Stomach (tissue), 9 donors: ENCODE results near the gene PTPRE. TPM values are rescaled to one million over a fixed set of nuclear protein-coding genes. Genes with fewer than 3 reads are reported as not detected.
"Not testable (repeated sequence)": the region's sequence is repeated elsewhere in the genome, so short reads cannot be mapped to it uniquely, and the experiment has no call there.

Experiments used
- DNase-seq, 2 donors: peaks; one replicate each; pipeline versions ENCODE4 v3.0.0 to v3.0.0-alpha.2; 2013 to 2019
- H3K27ac ChIP-seq, 5 donors: fragments of 200-600 bp in 4 of 5; sonication (generic) in 4 of 5; one replicate each; pipeline ENCODE4 v1.5.1; 2013 to 2019; ENCODE audit warnings: mild to moderate bottlenecking in 1 of 5, moderate library complexity in 1 of 5
- H3K27me3 ChIP-seq, 3 donors: fragments of 200-600 bp; sonication (generic); one replicate each; pipeline ENCODE4 v1.5.1; 2017 to 2019; ENCODE audit warnings: mixed run types in 1 of 3
- H3K36me3 ChIP-seq, 4 donors: fragments of 200-600 bp; sonication (generic); 1 replicate in 3 of 4; 2 replicates in 1 of 4; pipeline ENCODE4 v1.5.1; 2016 to 2019
- H3K4me1 ChIP-seq, 4 donors: fragments of 200-600 bp; sonication (generic); one replicate each; pipeline ENCODE4 v1.5.1; 2016 to 2019
- H3K4me3 ChIP-seq, 4 donors: fragments of 200-600 bp; sonication (generic) in 3 of 4; one replicate each; pipeline ENCODE4 v1.5.1; 2016 to 2019; ENCODE audit warnings: mild to moderate bottlenecking in 1 of 4
- H3K9me3 ChIP-seq, 4 donors: fragments of 200-600 bp; sonication (generic); one replicate each; pipeline ENCODE4 v1.5.1; 2016 to 2019
- CTCF ChIP-seq, 7 experiments: fragments of 450-650 bp in 4 of 7; fragments of 200-600 bp in 3 of 7; sonication (generic) in 3 of 7; IDR thresholded peaks; one replicate each; pipeline ENCODE4 v1.5.1; 2016 to 2019; ENCODE audit warnings: antibody characterized with exemption in 7 of 7, control low read depth in 2 of 7, mild to moderate bottlenecking in 1 of 7
- EP300 ChIP-seq: sonication (generic); formaldehyde crosslinking; IDR thresholded peaks from one replicate; pipeline ENCODE4 v1.6.1; 2017; ENCODE audit warnings: antibody characterized with exemption
- POLR2A ChIP-seq, 4 donors: fragments of 450-650 bp; IDR thresholded peaks; one replicate each; pipeline ENCODE4 v1.6.1; 2016; ENCODE audit warnings: antibody characterized with exemption in 4 of 4, control low read depth in 2 of 4, mild to moderate bottlenecking in 1 of 4, moderate library complexity in 1 of 4
- POLR2AphosphoS5 ChIP-seq, 3 donors: sonication (generic); formaldehyde crosslinking; IDR thresholded peaks; one replicate each; pipeline ENCODE4 v1.6.1; 2016; ENCODE audit warnings: antibody characterized with exemption in 3 of 3
- WGBS, 5 donors: extraction: QIAGEN DNeasy Blood & Tissue Kit in 3 of 5; methylation state at CpG; one replicate each; pipeline versions ENCODE4 v1.1.5 to v1.1.7; 2013 to 2018; 5-methylcytosine and 5-hydroxymethylcytosine counted together
- intact Hi-C: fragments of 100-400 bp; cut with DNase I; formaldehyde crosslinking; loops from one replicate; pipeline ENCODE4 v1.15.1; 2023; ENCODE audit warnings: low total_unique reads
- polyA plus RNA-seq, 3 donors: library from polyadenylated mRNA; stranded (reverse); fragments of 200-250 nt; gene quantifications; one replicate each; pipeline ENCODE4 v1.2.3, GENCODE V29; 2013
- total RNA-seq, 5 donors: library from RNA; depleted of rRNA; stranded (reverse); fragments of >200 nt; gene quantifications; one replicate each; pipeline versions ENCODE4 v1.1.0 to v1.2.3, GENCODE V29; 2014 to 2016
- donor health status: healthy with polysubstance abuse.
- donor health status: Bipolar disorder and iron deficiency.
- donor health status: healthy.

Gene PTPRE
- total and polyA plus RNA-seq, 8 donors, result 4.0 to 26.4 (median 8.9) TPM

GRCh38 chr10:128087146-128087883 is 180.4 kb downstream of the PTPRE start:
- WGBS, 5 donors, result 55 to 65% (median 63%) methylated on average over 7 of the region's 7 CpGs
- Histone ChIP-seq H3K9me3 (no peaks in the 10 kb centered on the region), H3K27me3 (peaks cover 0 to 5% (median 0%) of the 10 kb centered on the region in 3 donors), H3K4me3 (no peak overlapping the region), H3K4me1 (no peaks in the 10 kb centered on the region), H3K36me3 (peaks cover 0 to 25% (median 12%) of the 10 kb centered on the region in 4 donors), H3K27ac (no peak overlapping the region)
- no peak for DNase-seq
- intact Hi-C loops, result no loop called here
- TF ChIP-seq EP300 (no peak), POLR2A (IDR thresholded peaks at IDR 0.05) (no peak), POLR2AphosphoS5 (IDR thresholded peaks at IDR 0.05) (no peak), CTCF (IDR thresholded peaks at IDR 0.05) (no peak)

DNA sequence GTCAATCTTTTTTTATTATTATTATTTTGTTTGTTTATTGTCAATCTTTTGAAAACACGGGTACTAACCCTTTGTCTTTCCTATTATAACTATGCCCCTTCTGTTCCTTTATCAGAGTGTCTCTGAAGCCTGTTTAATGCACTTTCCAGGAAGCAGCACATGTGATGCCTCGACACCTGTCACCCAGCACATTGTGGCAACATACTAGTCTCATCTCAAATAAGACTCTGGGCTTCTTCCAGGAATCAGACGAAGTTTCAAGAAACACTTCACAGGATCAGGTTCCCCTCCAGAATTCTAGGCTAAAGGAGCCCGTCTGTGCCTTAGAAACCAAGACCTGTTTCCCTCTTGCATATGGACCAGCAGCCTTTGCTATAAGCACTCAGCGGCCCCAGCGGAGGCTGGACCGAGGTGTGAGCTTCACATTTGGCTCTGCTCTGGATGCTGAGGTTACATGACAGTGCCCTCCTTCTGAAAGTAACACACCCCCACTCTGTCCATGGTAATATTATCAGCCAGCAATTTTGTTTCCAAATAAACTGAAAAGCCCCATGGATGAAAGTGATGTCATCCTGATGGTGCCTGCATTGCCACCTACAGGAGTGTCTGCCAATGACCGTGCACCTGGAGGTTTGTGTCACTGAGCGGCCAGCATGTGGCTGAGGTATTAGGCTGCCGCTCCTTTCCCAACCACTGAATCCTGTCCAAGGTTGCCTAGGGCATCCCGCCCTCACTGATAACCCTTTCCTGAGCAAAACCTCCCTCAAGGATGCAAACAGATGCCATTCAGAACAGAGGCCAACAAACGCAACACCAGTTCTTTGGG is 181.2 kb downstream of the PTPRE start:
- 39 to 44% (median 43%) methylated on average over 11 to 12 of the region's 12 CpGs for WGBS, 5 donors
- H3K27ac ChIP-seq, result no peak overlapping the region
- TF ChIP-seq EP300 (no peak), POLR2AphosphoS5 (IDR thresholded peaks at IDR 0.05) (no peak), CTCF (IDR thresholded peaks at IDR 0.05) (no peak), POLR2A (IDR thresholded peaks at IDR 0.05) (no peak)
- H3K36me3 ChIP-seq, result peaks cover 0 to 21% (median 9%) of the 10 kb centered on the region in 4 donors
- DNase-seq, result peak in 1 of 2 donors; percentile 32
- H3K9me3 ChIP-seq, result no peaks in the 10 kb centered on the region
- H3K27me3 ChIP-seq, result peaks cover 0 to 5% (median 0%) of the 10 kb centered on the region in 3 donors
- H3K4me1 ChIP-seq, result no peaks in the 10 kb centered on the region
- no peak overlapping the region for H3K4me3 ChIP-seq
- intact Hi-C loops, result no loop called here

- Histone ChIP-seq H3K4me3 (no peak overlapping the region), H3K27ac (no peak overlapping the region), H3K4me1 (no peaks in the 10 kb centered on the region), H3K36me3 (no peaks in the 10 kb centered on the region), H3K27me3 (peaks cover 0 to 5% (median 0%) of the 10 kb centered on the region in 3 donors), H3K9me3 (no peaks in the 10 kb centered on the region)
- no peak for TF ChIP-seq CTCF (IDR thresholded peaks at IDR 0.05)
- TF ChIP-seq EP300, result no peak
- no peak for TF ChIP-seq POLR2A (IDR thresholded peaks at IDR 0.05)
- no peak for TF ChIP-seq POLR2AphosphoS5 (IDR thresholded peaks at IDR 0.05)
- intact Hi-C loops, result no loop called here
- DNase-seq, result no peak
- 66 to 79% (median 69%) methylated on average over 16 to 17 of the region's 17 CpGs for WGBS, 5 donors
Observed at GRCh38 chr10:128091636-128092210, 184.8 kb downstream of the PTPRE start.

DNA sequence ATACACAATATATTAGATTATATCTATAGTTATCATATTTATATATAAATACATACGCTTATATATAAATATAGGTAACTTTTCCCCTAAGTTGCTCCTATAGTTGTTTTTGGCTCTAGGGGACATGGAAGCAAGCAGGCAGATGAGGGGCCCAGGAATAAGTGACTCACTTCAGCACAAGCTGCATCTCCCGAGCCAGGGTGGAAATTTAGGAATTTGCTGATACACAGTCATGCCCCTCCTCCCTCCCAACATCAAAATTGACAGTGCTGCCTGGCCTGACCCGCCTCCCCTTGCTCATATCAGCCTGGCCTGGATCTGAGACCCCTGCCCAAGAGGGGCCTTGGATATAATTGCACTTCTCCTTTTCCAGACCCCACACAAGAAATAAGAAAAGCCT is 185.6 kb downstream of the PTPRE start:
- TF ChIP-seq CTCF (IDR thresholded peaks at IDR 0.05) (no peak), POLR2AphosphoS5 (IDR thresholded peaks at IDR 0.05) (no peak), POLR2A (IDR thresholded peaks at IDR 0.05) (no peak), EP300 (no peak)
- WGBS, 5 donors, result 75 to 87% (median 84%) methylated on average over 3 of the region's 3 CpGs
- H3K9me3 ChIP-seq, result no peaks in the 10 kb centered on the region
- peaks cover 0 to 5% (median 0%) of the 10 kb centered on the region in 3 donors for H3K27me3 ChIP-seq
- no peak overlapping the region for H3K4me3 ChIP-seq
- no peak for DNase-seq
- intact Hi-C loops, result no loop called here
- no peaks in the 10 kb centered on the region for H3K36me3 ChIP-seq
- H3K27ac ChIP-seq, result no peak overlapping the region
- H3K4me1 ChIP-seq, result no peaks in the 10 kb centered on the region

DNA sequence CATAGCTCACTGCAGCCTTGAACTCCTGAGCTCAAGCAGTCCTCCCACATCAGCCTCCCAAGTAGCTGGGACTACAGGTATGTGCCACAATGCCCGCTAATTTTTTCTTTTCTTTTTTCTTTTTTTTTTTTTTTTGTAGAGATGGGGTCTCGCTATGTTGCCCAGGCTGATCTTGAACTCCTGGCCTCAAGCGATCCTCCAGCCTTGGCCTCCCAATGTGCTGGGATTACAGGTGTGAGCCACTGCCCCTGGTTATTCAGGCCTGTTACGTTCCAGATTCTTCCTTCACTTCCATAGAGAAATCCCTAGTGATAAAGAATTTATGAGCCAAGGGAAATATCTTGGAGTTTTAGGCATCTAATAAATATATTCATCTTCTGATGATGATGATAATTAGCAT is 187.7 kb downstream of the PTPRE start:
- intact Hi-C loops, H3K27me3 ChIP-seq, DNase-seq, H3K9me3 ChIP-seq, H3K4me1 ChIP-seq, H3K27ac ChIP-seq, H3K4me3 ChIP-seq, H3K36me3 ChIP-seq: not testable (repeated sequence)
- 97 to 100% (median 99%) methylated on average over 4 of the region's 4 CpGs for WGBS, 5 donors
